Stimulated activated CD4-positive, alpha-beta T cell treated with anti-CD3 and anti-CD28 coated beads, Interleukin-12 subunit alpha, Interleukin-12 subunit beta, amount 100 ng/mL, for 48 hours (primary cell): ENCODE data around the gene DIP2C.
"Not testable (repeated sequence)": the region's sequence is repeated elsewhere in the genome, so short reads cannot be mapped to it uniquely, and the experiment has no call there.

Experiments
- DNase-seq, 3 donors: peaks; one replicate each; pipeline ENCODE4 v3.0.0-alpha.2; 2020; ENCODE audit warnings: low read depth in 2 of 3, low spot score in 1 of 3

Gene DIP2C

GRCh38 chr10:642186-642890 is 47.1 kb downstream of the DIP2C start:
- no peak for DNase-seq

GRCh38 chr10:641149-642010 is 48.1 kb downstream of the DIP2C start:
- DNase-seq: no peak

DNA sequence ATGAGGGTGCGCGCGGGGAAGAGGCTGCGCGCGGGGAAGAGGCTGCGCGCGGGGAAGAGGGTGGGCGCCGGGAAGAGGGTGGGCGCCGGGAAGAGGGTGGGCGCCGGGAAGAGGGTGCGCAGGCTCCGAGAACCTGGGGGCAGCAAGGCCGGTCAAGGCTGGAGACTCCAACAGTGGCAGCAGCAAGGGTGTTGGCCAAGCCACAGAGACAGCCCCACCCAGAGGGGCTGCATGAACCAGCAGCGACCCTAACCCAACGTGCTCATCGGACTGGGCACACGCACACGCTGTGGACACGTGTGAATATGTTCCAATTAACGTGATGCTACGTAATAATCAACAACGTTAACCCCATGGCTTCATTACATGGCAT is 48.8 kb downstream of the DIP2C start:
- DNase-seq: no peak

DNA sequence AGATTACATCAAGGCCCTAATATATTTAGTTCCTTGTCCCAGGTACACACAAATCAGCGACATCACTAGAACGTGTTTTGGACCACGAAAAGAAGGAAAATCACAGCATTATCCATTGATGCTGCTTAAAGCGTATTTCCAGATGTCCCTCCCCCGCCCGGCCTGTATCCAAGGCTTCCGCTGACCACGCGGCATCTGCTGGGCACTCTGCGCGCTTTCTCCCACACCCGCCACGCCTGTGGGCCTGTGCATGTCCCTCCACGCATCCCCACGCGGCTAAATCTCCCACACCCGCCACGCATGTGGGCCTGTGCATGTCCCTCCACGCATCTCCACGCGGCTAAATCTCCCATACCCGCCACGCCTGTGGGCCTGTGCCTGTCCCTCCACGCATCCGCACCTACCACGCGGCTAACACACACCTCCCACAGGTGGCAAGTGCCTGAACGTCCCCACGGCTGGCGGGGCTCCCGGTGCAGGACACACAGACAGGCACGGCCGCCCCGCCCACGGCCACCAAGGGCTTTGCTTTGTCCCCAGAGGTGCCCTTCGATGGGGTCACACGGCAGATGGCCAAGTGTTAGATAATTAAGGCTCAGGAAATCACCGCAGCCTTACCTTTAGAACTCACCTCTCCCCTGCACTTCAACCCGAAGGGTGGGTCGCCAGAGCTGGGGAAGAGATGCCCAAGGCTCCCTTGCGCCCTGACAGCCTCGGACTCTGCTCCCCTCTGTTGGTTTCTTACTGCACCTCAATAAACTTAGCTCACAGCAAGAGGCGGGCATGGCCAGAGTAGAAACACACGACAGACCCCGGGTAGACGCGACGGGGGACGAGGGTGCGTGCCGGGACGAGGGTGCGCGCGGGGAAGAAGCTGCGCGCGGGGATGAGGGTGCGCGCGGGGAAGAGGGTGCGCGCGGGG is 49.5 kb downstream of the DIP2C start:
- no peak for DNase-seq

GRCh38 chr10:639001-639750 is 50.3 kb downstream of the DIP2C start:
- no peak for DNase-seq

DNA sequence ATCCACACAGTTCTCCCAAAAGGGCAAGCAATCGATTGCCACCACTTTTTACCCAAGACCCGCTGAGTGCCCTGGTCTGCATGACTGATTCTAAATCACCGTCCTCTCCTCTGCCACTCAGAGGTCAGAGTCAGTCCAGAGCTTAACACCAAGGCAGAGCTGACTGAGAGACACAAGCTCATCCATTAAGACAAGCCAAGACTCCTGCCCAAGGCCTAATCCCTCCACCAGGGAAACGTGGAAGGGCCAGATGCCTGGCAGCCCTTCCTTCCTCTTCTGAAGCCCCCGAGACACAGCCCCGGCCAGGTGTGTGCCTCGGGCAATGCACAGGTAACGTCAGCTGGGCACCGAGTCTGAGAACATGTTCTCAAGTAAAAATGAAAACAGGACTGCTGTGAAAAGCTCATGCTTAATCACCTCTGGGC is 51.7 kb downstream of the DIP2C start:
- DNase-seq: no peak

GRCh38 chr10:637221-637620 is 52.2 kb downstream of the DIP2C start:
- no peak for DNase-seq

- DNase-seq: no peak
Observed at GRCh38 chr10:636769-637168, 52.7 kb downstream of the DIP2C start.

DNA sequence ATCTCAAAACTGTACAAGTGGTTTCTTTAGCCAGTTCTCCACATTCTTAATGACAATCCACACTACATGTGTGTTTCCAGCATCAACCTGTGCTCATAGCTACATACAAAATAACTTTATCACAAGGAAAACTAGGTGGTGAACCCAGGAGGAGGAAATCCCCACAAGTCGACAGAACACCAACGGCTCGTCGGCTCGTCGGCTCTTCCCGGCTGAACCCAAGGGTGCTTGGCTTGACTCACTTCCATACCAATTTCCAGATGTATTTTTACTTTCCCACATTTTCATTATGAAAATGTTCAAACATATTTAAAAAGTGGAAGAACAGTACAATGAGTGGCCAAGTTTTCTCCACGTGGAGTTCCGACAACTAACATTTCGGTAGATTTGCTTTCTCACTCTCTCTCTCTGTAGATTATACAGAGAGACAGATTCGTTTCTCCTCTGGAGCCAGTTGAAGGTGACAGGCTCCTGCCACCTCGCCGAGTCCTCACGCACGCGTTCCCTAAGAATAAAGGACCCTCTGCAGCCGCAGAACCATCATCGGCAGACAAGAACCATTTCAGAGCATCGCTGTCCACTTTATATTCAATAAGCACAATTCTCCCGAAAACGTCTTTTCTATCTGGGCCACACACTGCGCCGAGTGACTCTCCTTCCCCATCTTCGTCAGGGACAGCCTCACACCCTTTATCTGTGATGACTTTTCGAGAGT is 53.3 kb downstream of the DIP2C start:
- no peak for DNase-seq

- no peak for DNase-seq
Observed at GRCh38 chr10:635088-635861, 54.2 kb downstream of the DIP2C start.

- DNase-seq: no peak
Observed at GRCh38 chr10:634256-634655, 55.2 kb downstream of the DIP2C start.

DNA sequence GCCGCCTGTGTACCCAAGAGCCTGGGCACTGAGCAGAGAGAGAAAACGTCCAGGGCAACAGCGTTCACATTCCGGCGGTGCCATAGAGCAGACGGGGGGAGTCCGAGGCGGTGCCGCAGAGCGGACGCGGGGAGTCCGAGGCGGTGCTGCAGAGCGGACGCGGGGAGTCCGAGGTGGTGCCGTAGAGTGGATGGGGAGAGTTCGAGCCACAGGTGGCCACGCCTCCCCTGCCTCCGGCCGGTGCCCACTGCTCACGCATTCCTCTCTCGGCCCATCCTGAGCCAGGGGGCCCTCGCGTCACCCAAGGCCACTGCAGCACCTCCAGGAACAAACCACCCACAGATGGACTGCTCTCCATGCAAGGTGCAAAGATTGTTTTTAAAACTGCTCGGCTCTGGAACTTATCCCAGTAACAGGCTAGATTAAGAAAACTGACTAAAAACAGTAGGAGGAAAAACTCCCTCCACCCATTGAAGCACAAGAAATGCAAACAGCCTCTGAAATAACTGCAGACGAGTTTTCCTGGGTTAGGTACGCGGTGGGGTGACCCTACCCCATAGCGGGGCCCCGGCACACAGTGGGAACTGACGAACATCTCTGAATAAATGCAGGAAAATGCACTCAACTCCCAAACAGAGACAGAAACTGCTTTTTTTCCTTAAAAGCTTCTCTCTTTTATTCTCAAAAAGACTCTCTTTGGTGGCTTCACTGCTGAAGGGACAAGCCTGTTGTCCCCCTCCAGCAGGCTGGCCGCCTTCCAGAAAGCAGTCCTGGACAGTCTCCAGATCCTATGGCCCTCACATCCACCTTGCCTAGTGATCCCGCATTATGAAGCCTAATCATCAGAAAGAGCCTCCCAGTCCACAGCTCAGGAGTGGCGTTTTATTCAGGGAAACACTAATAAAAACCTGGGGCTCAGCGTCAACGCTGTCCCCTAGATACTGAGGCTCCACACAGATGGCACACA is 55.9 kb downstream of the DIP2C start:
- DNase-seq: no peak

GRCh38 chr10:632807-633177 is 56.7 kb downstream of the DIP2C start:
- DNase-seq: not testable (repeated sequence)

- DNase-seq: not testable (repeated sequence)
Observed at GRCh38 chr10:632155-632806, 57.2 kb downstream of the DIP2C start.

DNA sequence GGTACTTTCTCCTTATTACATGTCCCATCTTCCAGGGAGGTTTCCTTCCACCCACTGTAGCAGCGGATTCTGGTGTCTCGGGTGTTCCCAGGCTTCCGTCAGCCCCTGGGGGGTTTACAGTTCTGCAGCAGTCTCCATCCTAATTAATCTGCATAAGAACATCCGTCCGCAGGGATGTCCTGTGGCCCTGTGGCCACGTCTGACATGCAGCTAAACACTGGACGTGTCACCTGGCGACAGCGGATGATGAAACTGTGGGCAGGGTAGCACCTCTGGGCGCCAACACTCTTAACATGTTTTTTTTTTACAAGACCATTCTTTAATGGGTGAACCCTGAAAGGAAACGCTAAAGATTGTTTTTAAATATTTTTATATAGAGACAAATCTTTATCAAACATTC is 58.2 kb downstream of the DIP2C start:
- DNase-seq: no peak

- DNase-seq: no peak
Observed at GRCh38 chr10:630581-631073, 58.8 kb downstream of the DIP2C start.

DNA sequence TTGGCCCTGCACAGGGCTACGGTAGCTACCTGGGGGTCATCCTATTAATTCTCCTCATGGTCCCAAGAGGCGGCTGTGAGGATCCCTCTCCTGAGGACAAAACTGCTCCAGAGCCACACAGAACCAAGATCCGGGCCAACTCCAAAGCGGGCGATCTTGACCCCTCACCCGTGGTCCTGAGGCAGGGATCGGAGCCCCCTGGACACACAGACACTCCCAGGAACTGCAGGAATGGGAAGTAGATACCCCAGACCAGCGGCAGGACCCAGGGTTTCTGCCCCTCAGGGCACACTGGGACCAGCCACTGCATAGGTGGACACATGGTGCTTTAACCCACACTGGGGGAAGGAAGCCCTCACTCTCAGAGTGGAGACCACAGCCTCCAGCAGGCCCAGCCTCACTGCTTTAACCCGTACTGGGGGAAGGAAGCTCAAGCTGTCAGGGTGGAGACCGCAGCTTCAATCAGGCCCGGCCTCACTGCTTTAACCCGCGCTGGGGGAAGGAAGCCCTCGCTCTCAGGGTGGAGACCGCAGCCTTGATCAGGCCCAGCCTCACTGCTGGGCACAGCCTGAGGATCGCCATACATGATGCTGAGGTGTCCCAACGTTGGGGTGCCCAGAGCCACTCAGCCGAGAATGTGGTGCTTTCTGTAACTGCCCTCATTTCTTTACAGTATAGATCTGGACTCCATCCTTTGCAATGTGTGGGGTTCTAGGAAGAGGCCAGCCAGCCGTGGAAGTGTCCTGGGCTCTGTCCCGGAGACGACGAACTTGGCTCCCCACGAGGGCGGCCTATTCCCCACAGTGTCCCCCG is 60.1 kb downstream of the DIP2C start:
- DNase-seq: no peak
